NCI-H1092 (cell line): ENCODE data around the gene PTPRD.
A peak's percentile ranks its signal among the peaks of the same experiment; 100 is the strongest.

Experiments
- DNase-seq: peaks from one replicate; lab custom pipeline; 2025; lab: John Stamatoyannopoulos, UW

PTPRD gene

GRCh38 chr9:10173561-10173960 lies 439.2 kb downstream of the PTPRD start:
- DNase-seq, result no peak

GRCh38 chr9:10172476-10172875 lies 440.3 kb downstream of the PTPRD start:
- DNase-seq, result no peak

- DNase-seq, result peak; percentile 93
These were observed 444.6 kb downstream of the PTPRD start for GRCh38 chr9:10168241-10168640.

- no peak for DNase-seq
These were observed 464.0 kb downstream of the PTPRD start for GRCh38 chr9:10148796-10149195.

- DNase-seq, result no peak
These were observed 466.1 kb downstream of the PTPRD start for GRCh38 chr9:10146517-10147331.

GRCh38 chr9:10144355-10144754 lies 468.4 kb downstream of the PTPRD start:
- DNase-seq, result no peak

GRCh38 chr9:10135553-10135952 lies 477.2 kb downstream of the PTPRD start:
- no peak for DNase-seq

- no peak for DNase-seq
These were observed 478.5 kb downstream of the PTPRD start for GRCh38 chr9:10134266-10134665.

GRCh38 chr9:10130061-10130675 lies 482.6 kb downstream of the PTPRD start:
- no peak for DNase-seq

GRCh38 chr9:10127867-10128266 lies 484.9 kb downstream of the PTPRD start:
- no peak for DNase-seq

GRCh38 chr9:10112798-10113197 lies 500.0 kb downstream of the PTPRD start:
- DNase-seq, result no peak

GRCh38 chr9:10112070-10112469 lies 500.7 kb downstream of the PTPRD start:
- no peak for DNase-seq

- DNase-seq, result no peak
These were observed 504.0 kb downstream of the PTPRD start for GRCh38 chr9:10108815-10109214.

- DNase-seq, result no peak
These were observed 508.0 kb downstream of the PTPRD start for GRCh38 chr9:10104774-10105173.

- no peak for DNase-seq
These were observed 517.6 kb downstream of the PTPRD start for GRCh38 chr9:10095208-10095607.

GRCh38 chr9:10094563-10094962 lies 518.2 kb downstream of the PTPRD start:
- no peak for DNase-seq

- DNase-seq, result no peak
These were observed 532.8 kb downstream of the PTPRD start for GRCh38 chr9:10080012-10080411.

GRCh38 chr9:10079284-10079964 lies 533.4 kb downstream of the PTPRD start:
- no peak for DNase-seq

GRCh38 chr9:10071579-10071978 lies 541.2 kb downstream of the PTPRD start:
- DNase-seq, result no peak

- DNase-seq, result no peak
These were observed 550.0 kb downstream of the PTPRD start for GRCh38 chr9:10062629-10063395.

- no peak for DNase-seq
These were observed 553.8 kb downstream of the PTPRD start for GRCh38 chr9:10059044-10059443.

- DNase-seq, result no peak
These were observed 556.9 kb downstream of the PTPRD start for GRCh38 chr9:10055886-10056395.
